DMS153 treated with DMSO at 0.1 percent for 48 hours (cell line): ENCODE data around the gene CDK3.
A peak's percentile ranks its signal among the peaks of the same experiment; 100 is the strongest.
"Not testable (repeated sequence)": the region's sequence is repeated elsewhere in the genome, so short reads cannot be mapped to it uniquely, and the experiment has no call there.

Experiments used
- DNase-seq: peaks from one replicate; lab custom pipeline; 2025; ENCODE audit not compliant: unreplicated experiment; lab: John Stamatoyannopoulos, UW

The CDK3 gene

DNA sequence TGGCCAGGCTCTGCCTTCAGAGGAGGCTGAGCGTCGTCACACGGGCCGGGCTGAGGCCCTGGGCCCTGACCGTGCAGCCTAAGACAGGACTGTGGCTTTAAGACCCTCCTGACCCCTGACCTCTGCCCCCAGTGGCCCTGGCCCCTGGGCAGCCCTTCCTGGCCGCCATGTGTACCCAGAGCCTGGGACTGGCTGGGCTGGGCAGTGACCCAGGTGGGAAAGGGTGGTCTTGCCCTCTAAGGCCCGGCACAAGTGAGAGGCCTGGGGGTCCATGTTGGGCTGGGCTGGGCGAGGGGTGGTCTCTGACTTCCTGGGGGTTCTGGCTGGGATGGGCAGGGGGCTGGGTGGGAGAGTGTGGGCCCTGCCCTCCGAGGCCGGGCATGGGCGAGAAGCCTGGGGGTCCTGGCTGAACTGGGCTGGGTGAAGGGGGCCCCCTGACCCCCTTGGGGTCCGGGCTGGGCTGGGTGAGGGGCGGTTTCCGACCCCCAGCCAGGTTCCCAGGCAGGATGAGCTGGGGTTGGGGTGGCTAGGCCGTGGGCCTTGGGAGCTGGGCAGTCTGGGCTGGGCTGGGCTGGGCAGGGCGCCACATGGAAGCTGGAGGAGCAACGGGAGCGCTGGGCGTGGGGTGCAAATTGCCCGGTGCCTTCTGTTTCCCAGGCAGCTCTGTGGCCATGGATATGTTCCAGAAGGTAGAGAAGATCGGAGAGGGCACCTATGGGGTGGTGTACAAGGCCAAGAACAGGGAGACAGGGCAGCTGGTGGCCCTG, at the start of gene CDK3:
CDK3 (plus strand) TSS at position 101 of the 767 bp plus-strand sequence; CDS start at position 672, 571 bp downstream.
- no peak for DNase-seq

DNA sequence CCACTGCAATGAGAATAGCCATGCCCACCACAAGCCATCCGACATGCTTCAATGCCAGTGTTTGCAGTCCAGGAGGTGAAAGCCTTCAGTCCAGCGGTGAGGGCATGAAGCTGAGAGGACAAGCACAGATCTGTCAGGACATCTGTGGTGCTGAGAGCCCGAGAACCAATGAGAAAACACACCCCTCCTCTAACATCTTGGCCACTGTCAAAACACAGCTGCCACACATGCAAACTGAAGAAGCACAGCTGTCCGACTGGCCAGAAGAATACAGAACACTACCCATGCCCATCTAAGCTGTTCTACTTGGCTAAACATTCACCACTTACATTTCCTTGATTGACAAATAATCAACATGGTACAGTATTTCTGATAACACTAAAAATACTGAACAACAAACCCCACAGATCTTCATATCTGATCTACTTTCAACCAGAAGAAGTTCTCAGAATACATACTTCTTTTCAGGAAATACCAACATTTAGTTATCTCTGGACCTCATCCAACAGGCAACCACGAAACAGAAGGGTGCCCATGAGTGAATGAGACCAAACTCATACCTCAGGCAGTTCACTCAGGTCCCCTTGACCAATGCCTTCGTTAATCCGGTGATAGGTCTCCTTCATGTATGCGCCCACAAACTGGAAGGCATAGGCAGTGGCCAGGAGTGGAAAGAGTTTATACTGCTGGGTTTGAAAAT, 49.6 kb upstream of the CDK3 start:
- DNase-seq: no peak

DNA sequence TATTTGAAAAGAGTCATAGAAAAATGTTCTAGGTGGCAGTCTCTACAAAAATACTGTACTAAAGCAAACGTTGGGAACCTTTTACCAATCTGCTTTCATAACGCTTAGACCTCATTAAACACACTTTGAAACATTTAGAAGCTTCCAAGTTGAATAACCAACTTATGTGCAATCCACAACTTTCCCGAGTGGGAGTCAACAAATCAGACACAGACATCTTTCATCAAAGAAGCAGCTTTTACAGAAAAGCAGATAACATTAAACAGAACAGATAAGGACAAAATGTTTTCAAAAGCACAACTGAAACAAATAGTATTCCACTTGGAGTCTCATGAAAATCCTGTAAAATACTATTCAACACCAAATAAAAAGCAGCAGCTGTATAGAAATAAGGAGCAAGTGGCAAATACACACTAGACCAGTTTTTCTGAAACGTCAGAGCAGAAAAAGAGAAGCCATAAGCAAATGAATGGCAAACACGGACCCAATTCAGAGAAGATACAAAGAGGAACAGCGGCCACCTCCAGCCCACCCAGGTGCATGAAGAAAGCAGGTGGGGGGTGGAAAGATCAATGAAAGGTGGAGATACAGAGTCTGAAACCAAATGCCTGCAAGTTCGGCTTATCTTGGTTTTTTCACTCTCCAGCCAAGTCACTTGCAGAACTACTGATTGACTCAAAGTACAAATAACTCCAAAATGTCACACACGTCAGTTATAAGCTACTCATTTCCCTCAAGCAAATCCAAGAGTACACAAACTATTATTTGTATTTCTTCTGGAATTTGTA, 41.4 kb upstream of the CDK3 start:
- no peak for DNase-seq

DNA sequence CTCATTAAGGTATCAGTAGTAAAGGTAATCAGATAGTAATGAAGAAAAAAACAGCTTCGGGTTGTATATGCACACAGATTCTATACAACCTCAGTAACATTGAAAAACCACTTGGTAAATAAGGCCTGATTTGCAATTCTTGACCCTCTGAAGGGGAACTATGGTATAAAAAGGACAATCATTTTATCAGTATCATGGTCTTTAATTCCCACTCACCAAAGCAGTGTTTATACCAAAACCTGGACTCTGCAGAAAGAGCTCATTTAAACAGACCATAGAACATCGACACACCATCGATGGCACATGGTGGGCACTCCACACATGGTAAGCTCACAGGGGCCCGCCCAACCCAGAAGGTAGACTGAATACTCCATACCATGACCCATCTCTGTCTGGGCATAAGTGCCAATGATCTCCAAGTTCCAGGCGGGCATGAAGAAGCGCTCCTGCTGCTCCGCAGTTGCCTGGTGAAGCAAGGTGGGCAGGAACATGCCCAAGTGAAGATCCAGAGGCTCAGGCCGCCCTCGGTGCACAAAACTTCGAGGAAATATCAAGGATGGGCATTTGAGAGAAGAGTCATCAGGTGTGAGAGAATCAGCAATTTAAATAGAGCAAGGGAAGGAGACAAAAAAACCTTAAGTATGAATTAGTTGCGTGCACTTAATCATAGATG, 40.7 kb upstream of the CDK3 start:
- no peak for DNase-seq

DNA sequence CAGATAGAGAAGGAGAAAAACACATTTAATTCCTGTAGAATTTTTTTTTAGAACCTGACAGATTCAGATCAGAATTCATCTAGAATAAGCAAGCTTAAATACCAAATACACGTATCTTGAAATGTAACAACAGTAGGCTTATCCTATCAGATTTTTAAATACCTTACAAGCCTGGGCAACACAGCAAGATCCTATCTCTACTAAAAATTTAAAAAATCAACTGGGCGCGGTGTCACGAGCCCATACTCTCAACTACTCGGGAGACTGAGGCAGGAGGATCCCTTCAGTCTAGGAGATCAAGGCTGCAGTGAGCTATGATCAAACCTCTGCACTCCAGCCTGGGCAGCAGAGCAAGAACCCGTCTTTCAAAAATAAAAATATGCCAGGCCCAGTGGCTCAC, 35.2 kb upstream of the CDK3 start:
- DNase-seq: no peak

DNA sequence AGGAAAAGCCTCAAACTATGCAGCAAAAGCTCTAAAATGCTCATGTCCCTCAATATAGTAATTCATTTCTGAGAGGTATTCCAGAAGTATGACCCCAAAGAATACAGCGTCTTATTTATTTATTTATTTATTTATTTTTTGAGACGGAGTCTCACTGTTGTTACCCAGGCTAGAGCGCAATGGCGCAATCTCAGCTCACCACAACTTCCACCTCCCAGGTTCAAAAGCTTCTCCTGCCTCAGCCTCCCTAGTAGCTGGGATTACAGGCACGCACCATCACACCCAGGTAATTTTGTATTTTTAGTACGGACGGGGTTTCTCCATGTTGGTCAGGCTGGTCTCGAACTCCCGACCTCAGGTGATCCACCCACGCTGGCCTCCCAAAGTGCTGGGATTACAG, 31.6 kb upstream of the CDK3 start:
- DNase-seq: not testable (repeated sequence)

DNA sequence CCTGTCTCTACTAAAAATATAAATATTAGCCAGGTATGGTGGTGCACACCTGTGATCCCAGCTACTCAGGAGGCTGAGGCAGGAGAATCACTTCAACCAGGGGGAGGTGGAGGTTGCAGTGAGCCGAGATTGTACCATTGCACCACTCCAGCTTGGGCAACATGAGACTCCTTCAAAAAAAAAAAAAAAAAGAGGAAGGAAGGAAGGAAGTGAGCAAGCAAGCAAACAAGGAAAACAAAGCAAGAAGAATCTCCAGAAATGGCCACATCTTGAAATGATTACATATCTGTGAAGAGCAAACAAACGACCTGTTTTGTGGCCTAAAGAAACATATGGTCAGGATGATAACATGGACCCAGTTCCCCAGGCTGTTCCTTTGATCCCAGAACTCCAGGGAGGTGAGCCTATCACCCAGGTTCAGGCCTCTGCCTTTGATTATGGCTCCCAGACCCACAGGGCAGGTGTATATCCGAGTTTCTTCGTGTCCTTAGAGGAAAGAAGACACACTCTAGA, 30.6 kb upstream of the CDK3 start:
- no peak for DNase-seq

DNA sequence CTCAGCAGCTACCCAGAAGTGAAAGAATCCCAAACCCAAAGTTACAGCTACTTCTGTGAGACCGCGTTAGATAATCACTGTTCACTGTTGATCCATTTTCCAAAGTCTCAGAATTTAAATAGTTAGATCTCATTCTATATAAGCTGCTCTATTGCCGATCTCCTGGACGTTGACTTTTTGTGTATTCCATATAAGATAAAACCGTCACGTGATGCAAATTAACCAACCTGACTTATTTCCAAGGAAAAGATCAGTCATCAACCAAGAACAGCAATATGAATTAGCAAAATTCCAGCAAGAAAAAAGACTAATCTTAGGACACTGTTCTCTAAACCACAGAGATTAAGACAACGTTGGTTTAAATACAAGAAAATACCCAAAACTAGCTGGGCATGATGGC, 30.0 kb upstream of the CDK3 start:
- no peak for DNase-seq

DNA sequence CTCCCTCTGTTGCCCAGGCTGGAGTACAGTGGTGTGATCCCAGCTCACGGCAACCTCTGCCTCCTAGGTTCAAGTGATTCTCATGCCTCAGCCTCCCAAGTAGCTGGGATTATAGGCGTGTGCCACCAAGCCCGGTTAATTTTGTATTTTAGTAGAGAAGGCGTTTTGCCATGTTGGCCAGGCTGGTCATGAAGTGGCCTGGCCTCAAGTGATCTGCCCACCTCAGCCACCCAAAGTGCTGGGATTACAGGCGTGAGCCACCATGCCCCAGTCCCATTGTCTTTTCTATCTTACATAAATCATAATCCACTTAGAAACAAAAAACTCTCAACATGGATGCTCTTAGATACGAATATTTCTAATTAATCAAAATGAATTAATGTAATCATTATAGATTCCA, 25.5 kb upstream of the CDK3 start:
- DNase-seq: not testable (repeated sequence)

DNA sequence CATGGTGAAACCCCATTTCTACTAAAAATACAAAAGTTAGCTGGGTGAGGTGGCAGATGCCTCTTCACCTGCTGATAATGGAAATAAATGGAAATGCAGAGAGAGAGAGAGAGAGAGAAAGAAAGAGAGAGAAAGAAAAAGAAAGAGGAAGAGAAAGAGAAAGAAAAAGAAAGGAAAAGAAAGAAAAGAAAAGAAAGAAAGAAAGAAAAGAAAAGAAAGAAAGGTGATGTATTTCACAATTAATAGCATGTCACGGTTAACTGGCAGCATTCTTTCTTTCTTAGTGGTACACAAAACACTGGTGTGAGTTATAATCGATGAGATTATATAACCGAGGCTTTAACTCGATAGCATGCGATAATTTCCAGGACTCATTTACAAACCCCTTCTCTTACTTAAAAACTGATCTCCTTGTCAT, 24.9 kb upstream of the CDK3 start:
- DNase-seq: no peak

DNA sequence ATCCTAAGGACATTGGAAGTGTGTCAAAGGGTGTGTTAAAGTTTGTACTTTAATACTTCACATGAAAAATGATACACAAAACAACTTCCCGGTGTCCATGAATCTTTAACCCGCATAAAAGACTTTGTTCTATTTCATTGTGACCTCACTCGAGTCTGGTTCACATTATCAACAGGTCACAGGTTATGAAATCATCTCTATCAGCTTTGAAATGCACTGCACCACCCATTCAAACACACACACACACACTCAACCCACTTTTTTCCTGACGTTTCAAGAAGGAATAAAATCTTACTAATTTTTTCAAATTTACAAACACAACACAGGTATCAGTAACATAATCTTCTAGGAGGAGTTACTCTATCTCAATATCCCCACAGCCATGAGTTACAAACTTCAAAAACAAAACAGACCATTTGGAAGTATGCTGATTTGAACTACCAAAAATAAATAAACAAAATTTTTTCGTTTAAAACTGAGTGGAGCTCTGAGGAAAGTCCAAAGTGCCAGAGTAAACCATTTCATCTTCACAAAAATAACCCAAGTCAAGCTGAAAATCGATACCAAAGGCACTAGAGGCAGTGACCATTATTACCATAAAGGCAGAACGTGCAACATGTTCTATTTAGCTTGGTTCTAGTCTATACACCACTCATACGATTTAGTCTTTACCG, 24.3 kb upstream of the CDK3 start:
- DNase-seq: no peak

DNA sequence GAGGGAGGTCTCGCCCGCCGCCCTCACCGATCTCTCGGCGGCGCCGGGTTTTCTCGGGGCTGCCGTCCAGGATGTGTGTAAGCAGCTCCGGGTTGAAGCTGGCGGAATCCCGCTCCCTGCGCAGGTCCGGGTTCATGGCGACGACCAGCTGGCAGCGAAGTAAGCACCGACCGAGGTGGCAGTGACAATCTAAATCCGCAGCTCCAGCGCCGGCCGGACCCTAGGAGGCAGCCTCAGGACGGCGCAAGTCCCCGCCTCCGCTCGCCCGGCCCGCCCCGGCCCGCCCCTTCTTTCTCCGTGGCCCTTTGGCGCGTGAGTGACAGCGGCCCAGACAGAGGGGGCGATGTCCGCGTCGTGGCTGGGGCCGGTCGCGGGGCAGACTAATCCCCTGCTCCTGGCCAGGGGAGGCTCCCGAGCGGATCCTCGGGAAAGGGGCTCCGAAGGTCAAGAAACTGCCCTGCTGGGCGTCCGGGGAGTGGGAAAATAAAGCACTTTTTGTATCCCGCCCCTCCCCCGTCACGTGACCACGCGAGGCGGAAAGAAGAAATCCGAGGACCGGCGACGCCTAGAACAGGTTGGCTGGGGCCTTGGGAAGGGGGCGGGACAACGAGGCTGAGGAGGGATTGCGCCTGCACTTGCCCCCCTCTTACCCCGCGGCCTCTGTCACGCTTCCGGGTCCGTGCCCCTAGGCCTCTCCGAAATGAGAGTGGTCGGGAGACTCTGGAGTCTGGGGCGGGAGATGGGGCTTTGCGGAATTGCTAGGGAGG, 21.5 kb upstream of the CDK3 start, which contains the start of the genes ACOX1 and TEN1:
ACOX1 (minus strand) TSS at position 229 of the 767 bp plus-strand sequence; CDS start at position 136, 93 bp downstream.
TEN1 (plus strand) TSS at position 303 of the 767 bp plus-strand sequence. CDS start 6,953 bp downstream, outside the sequence.
- DNase-seq: peak; percentile 95

DNA sequence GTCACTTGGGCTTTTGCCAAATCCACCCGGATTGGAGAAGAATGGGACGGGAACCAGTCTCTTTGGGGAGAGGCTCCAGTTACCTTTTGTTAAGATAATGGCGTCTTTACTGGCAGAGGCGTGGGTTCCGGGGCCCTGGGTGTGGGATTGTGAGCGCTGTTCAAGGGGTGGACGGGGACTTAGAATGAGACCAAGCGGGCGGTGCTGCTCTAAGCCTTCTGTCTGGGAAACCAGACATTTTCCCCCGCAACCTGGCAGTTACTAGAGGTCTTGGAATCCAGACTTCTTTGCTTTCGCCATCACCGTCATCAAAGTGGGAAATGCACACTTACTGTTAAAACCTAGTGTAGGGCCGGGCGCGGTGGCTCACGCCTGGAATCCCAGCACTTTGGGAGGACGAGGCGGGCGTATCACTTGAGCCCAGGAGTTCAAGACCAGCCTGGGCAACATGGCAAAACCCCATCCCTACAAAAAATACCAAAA, 20.9 kb upstream of the CDK3 start:
- no peak for DNase-seq

DNA sequence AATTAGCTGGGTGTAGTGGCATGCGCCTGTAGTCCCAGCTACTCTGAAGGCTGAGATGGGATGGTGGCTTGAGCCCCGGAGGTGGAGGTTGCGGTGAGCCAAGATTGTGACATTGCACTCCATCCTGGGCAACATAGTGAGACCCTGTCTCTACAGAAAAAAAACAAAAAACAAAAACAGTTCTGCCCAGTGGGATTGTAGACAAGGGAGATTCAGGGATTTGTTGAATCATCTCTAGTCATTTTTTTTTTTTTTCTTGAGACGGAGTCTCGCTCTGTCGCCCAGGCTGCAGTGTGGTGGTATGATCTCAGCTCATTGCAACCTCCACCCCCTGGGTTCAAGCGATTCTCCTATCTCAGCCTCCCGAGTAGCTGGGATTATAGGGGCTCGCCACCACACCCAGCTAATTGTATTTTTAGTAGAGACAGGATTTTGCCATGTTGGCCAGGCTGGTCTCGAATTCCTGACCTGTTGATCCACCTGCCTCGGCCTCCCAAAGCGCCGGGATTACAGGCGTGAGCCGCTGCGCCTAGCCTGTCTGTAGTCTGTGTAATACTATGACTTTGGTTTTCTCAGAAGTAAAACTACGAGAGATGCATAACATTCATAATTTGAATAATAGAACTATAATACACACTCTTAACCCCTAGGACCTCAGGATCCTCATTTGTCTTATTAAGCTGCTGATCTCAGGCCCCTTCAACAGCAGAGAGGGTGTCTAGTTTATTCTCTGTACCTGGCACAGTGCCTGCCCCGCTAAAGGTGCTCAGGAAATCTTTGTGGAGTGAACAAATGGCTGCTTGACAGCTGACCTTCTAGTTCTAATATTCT, 20.3 kb upstream of the CDK3 start:
- no peak for DNase-seq

DNA sequence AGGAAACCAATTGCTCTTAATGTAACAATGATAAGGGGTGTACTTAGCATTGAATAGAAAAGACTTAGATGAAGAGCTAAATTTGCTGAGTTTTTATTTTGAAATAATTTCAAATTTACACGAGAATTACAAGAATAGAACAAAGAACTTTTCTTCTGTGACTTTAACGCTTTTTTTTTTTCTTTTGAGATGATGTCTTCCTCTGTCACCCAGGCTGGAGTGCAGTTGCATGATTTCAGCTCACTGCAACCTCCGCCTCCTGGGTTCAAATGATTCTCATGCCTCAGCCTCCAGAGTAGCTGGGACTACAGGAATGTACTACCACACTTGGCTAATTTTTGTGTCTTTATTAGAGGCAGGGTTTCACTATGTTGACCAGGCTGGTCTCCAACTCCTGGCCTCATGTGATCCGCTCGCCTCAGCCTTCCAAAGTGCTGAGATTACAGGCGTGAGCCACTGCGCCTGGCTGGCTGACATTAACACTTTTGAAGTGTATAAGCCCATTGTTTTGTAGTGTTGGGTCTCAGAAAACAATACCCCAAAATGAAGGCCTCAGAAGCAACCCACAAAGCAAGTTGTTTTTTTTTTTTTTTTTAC, 19.5 kb upstream of the CDK3 start:
- DNase-seq: no peak

DNA sequence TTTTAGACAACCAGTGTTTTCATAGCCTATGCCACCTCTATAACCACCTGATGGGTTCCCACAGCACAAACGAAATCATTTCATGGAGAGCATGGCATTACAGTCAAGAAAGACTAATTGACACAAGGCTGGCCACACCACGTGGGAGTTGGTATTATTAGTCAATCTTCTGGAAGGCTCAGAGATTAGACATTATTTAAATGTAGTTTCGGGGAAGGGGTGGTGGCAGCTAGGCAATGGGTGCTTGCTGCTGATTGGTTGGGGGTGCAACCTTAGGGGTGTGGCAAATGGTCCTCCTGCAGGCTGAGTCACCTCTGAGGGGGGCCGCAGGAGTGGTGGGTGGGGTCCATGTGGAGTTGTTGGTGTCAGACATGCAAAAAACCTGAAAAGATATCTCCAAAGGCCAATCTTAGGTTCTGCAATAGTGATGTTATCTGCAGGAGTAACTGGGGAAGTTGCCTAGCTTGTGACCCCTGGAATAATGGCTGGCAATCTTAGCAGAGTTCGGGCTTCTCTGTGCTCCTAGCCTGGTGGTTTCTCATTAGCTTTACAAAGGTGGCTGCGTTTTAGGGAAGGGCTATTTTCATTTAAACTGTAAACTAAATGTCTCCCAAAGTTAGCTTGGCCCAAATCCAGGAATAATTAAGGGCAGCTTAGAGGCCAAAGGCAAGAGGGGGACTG, 17.0 kb upstream of the CDK3 start:
- no peak for DNase-seq

DNA sequence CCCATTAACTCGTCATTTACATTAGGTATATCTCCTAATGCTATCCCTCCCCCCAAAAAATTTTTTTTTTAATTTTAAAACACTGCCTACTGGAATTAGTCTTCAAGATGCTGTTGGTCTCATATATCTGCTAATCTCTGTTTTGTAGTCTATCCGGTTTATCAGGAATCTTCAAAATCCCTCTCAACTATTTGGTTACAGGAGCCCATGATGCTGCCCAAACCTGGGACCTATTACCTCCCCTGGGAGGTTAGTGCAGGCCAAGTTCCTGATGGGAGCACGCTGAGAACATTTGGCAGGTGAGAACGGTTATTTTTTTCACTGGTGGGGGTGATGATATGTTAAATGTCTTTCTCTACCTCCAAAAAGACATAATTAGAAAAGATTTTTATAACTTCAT, 14.7 kb upstream of the CDK3 start:
- no peak for DNase-seq
